Effector memory CD8-positive, alpha-beta T cell (primary cell): ENCODE measurements around the gene CNRIP1.
"Not testable (repeated sequence)": the region's sequence is repeated elsewhere in the genome, so short reads cannot be mapped to it uniquely, and the experiment has no call there.

Source experiments
- ATAC-seq: fragments of 150-1000 bp; cut with Tn5 transposase; replicated peaks from 2 replicates; pipeline ENCODE4 v1.10.0; 2021; ENCODE audit warnings: mild to moderate bottlenecking, moderate library complexity
- DNase-seq, 3 experiments: peaks; one replicate each; pipeline ENCODE4 v3.0.0; 2021
- H3K27ac Mint-ChIP-seq, 2 donors: one replicate each; pipeline ENCODE4 v1.8.0; 2022; ENCODE audit warnings: mild to moderate bottlenecking in 2 of 2, mixed read lengths in 2 of 2, moderate library complexity in 2 of 2
- H3K27me3 Mint-ChIP-seq, 2 donors: one replicate each; pipeline ENCODE4 v1.8.0; 2022; ENCODE audit warnings: mixed read lengths in 2 of 2
- H3K36me3 Mint-ChIP-seq: one replicate; pipeline ENCODE4 v1.8.0; 2022; ENCODE audit warnings: mild to moderate bottlenecking, moderate library complexity, mixed read lengths; ENCODE audit not compliant: insufficient read depth
- H3K4me1 Mint-ChIP-seq, 2 donors: one replicate each; pipeline ENCODE4 v1.8.0; 2022; ENCODE audit warnings: low read depth in 2 of 2, mixed read lengths in 2 of 2
- H3K4me3 Mint-ChIP-seq, 2 donors: one replicate each; pipeline ENCODE4 v1.8.0; 2022; ENCODE audit warnings: mild to moderate bottlenecking in 2 of 2, mixed read lengths in 2 of 2, moderate library complexity in 2 of 2
- H3K9me3 Mint-ChIP-seq, 2 donors: one replicate each; pipeline ENCODE4 v1.8.0; 2022; ENCODE audit warnings: mixed read lengths in 2 of 2

CNRIP1 gene

GRCh38 chr2:68352651-68353391, 33.1 kb upstream of the CNRIP1 start:
- no peak overlapping the region for H3K27ac Mint-ChIP-seq
- H3K4me3 Mint-ChIP-seq, result no peak overlapping the region
- H3K4me1 Mint-ChIP-seq, result peaks cover 2 to 8% of the 10 kb centered on the region in 2 donors
- peaks cover 8 to 18% of the 10 kb centered on the region in 2 donors for H3K27me3 Mint-ChIP-seq
- ATAC-seq (no peak), DNase-seq (no peak)
- H3K36me3 Mint-ChIP-seq, result no peaks in the 10 kb centered on the region
- H3K9me3 Mint-ChIP-seq, result no peaks in the 10 kb centered on the region

- DNase-seq (no peak), ATAC-seq (no peak)
- Mint-ChIP-seq H3K27ac (no peak overlapping the region), H3K4me1 (no peaks in the 10 kb centered on the region), H3K9me3 (no peaks in the 10 kb centered on the region), H3K4me3 (no peak overlapping the region), H3K36me3 (no peaks in the 10 kb centered on the region), H3K27me3 (peaks cover 16 to 26% of the 10 kb centered on the region in 2 donors)
Observed at GRCh38 chr2:68351997-68352396, 32.2 kb upstream of the CNRIP1 start.

- not testable (repeated sequence) for H3K4me3 Mint-ChIP-seq, H3K27ac Mint-ChIP-seq, H3K9me3 Mint-ChIP-seq, DNase-seq, H3K36me3 Mint-ChIP-seq, ATAC-seq, H3K4me1 Mint-ChIP-seq
- peaks cover 21 to 52% of the 10 kb centered on the region in 2 donors for H3K27me3 Mint-ChIP-seq
Observed at GRCh38 chr2:68349091-68349490, 29.3 kb upstream of the CNRIP1 start.

- H3K4me1 Mint-ChIP-seq, result no peaks in the 10 kb centered on the region
- H3K9me3 Mint-ChIP-seq, result no peaks in the 10 kb centered on the region
- H3K27ac Mint-ChIP-seq, result no peak overlapping the region
- ATAC-seq (no peak), DNase-seq (no peak)
- H3K27me3 Mint-ChIP-seq, result peaks cover 34 to 81% of the 10 kb centered on the region in 2 donors
- no peak overlapping the region for H3K4me3 Mint-ChIP-seq
- H3K36me3 Mint-ChIP-seq, result no peaks in the 10 kb centered on the region
Observed at GRCh38 chr2:68345129-68345875, 25.6 kb upstream of the CNRIP1 start.

GRCh38 chr2:68344031-68344430, 24.3 kb upstream of the CNRIP1 start:
- Mint-ChIP-seq H3K4me1 (no peaks in the 10 kb centered on the region), H3K9me3 (no peaks in the 10 kb centered on the region), H3K27ac (no peak overlapping the region), H3K36me3 (no peaks in the 10 kb centered on the region), H3K4me3 (no peak overlapping the region), H3K27me3 (peaks cover 34 to 87% of the 10 kb centered on the region in 2 donors)
- ATAC-seq (no peak), DNase-seq (no peak)

DNA sequence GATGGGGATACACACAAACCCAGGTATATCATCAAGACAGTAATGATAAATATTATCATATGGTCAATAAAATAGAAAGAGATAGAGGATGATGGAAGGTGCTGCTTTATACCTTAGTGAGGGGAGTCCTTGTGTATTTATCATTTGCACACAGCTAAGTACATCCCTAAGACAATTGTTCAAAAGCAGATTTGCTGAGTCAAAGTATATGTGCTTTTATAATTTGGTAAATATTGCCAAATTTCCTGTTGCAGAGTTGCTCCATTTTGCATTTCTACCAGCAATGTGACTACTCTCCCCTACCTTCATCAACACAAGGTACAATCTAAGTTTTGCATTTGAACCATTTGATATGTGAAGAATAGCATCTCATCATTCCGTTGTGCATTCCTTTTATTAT, 22.7 kb upstream of the CNRIP1 start:
- Mint-ChIP-seq H3K27ac (no peak overlapping the region), H3K27me3 (peaks cover 22 to 80% of the 10 kb centered on the region in 2 donors)

GRCh38 chr2:68341583-68341982, 21.8 kb upstream of the CNRIP1 start:
- H3K27ac Mint-ChIP-seq, result peak overlapping the region in 1 of 2 donors; percentile 65
- no peaks in the 10 kb centered on the region for H3K36me3 Mint-ChIP-seq
- H3K27me3 Mint-ChIP-seq, result peaks cover 14 to 71% of the 10 kb centered on the region in 2 donors
- DNase-seq (no peak), ATAC-seq (no peak)
- H3K4me1 Mint-ChIP-seq, result no peaks in the 10 kb centered on the region
- no peak overlapping the region for H3K4me3 Mint-ChIP-seq
- no peaks in the 10 kb centered on the region for H3K9me3 Mint-ChIP-seq

More for the DNA sequence above, 22.7 kb upstream of the CNRIP1 start:
- no peak overlapping the region for H3K4me3 Mint-ChIP-seq
- ATAC-seq (no peak), DNase-seq (no peak)
- H3K9me3 Mint-ChIP-seq, result no peaks in the 10 kb centered on the region
- no peaks in the 10 kb centered on the region for H3K4me1 Mint-ChIP-seq
- no peaks in the 10 kb centered on the region for H3K36me3 Mint-ChIP-seq

GRCh38 chr2:68341062-68341329, 21.2 kb upstream of the CNRIP1 start:
- DNase-seq, result no peak
- H3K4me1 Mint-ChIP-seq, result no peaks in the 10 kb centered on the region
- H3K9me3 Mint-ChIP-seq, result no peaks in the 10 kb centered on the region
- no peak overlapping the region for H3K27ac Mint-ChIP-seq
- peaks cover 13 to 66% of the 10 kb centered on the region in 2 donors for H3K27me3 Mint-ChIP-seq
- no peak for ATAC-seq
- H3K4me3 Mint-ChIP-seq, result no peak overlapping the region
- no peaks in the 10 kb centered on the region for H3K36me3 Mint-ChIP-seq

DNA sequence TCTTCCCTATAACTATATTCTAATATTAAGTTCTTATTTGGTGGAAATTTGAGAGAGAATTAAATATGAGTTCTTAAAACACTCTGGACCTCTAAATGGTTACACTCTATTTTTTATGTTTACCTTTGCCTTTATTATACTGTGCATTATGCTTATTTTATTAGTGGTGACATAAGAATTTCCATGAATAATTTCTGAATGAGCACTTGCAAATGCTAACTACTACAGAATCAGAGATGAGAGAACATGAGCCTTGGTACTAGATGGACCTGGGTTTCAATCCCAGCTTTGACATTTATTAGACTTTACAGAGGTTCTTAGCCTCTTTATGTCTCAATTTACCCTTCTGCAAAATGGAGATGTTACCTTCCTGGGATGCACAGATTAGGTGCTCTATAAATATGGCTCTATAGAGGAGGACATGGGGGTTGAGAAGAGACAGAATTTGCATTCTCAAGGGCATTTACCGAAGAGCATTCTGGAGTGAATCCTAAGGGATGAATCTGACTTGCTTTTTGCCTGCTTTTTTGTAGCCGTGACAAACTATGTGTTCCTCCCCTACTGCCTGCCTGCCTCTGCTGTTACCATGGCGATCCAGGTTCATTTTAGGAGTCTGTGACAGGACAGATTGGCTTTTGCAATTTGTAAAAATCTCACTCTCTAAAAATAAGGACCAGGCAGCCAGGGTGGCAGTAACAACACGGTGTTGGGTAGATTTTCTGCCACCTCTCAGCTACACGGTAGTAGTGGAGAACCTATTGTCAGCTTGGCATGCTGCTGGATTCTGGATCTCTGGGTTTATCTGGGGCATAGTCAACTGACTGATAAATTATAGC, 20.7 kb upstream of the CNRIP1 start:
- Mint-ChIP-seq H3K9me3 (no peaks in the 10 kb centered on the region), H3K27ac (no peak overlapping the region), H3K4me3 (no peak overlapping the region), H3K4me1 (no peaks in the 10 kb centered on the region), H3K36me3 (no peaks in the 10 kb centered on the region), H3K27me3 (peaks cover 13 to 60% of the 10 kb centered on the region in 2 donors)
- no peak for DNase-seq
- ATAC-seq, result no peak

GRCh38 chr2:68336192-68336591, 16.4 kb upstream of the CNRIP1 start:
- Mint-ChIP-seq H3K27ac (no peak overlapping the region), H3K4me1 (no peaks in the 10 kb centered on the region), H3K27me3 (peaks cover 7 to 30% of the 10 kb centered on the region in 2 donors), H3K36me3 (no peaks in the 10 kb centered on the region), H3K4me3 (no peak overlapping the region), H3K9me3 (no peaks in the 10 kb centered on the region)
- DNase-seq (no peak), ATAC-seq (no peak)

DNA sequence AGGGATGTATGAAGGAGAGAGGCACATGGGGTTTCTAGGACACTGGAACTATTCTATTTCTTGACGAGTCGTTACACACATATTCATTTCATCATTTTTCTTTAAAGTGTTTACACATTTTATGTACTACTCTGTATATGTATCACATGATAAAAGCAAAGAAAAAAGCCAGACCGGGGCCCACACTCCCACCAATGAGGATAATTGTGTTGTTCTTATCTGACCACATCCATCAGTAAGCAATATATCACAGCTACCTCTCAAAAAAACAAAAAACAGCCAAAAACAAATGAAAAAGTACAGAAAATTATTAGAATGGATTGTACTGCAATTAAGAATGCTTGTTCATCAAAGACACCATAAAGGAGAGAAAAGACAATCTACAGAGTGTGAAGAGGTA, 14.2 kb upstream of the CNRIP1 start:
- Mint-ChIP-seq H3K4me3 (no peak overlapping the region), H3K36me3 (no peaks in the 10 kb centered on the region), H3K9me3 (no peaks in the 10 kb centered on the region), H3K27me3 (peaks cover 11 to 16% of the 10 kb centered on the region in 2 donors), H3K4me1 (no peaks in the 10 kb centered on the region), H3K27ac (no peak overlapping the region)
- ATAC-seq (no peak), DNase-seq (no peak)

GRCh38 chr2:68333009-68333408, 13.3 kb upstream of the CNRIP1 start:
- DNase-seq (no peak), ATAC-seq (no peak)
- Mint-ChIP-seq H3K27me3 (peaks cover 15 to 25% of the 10 kb centered on the region in 2 donors), H3K27ac (no peak overlapping the region), H3K4me3 (no peak overlapping the region), H3K36me3 (no peaks in the 10 kb centered on the region), H3K9me3 (no peaks in the 10 kb centered on the region), H3K4me1 (no peaks in the 10 kb centered on the region)

DNA sequence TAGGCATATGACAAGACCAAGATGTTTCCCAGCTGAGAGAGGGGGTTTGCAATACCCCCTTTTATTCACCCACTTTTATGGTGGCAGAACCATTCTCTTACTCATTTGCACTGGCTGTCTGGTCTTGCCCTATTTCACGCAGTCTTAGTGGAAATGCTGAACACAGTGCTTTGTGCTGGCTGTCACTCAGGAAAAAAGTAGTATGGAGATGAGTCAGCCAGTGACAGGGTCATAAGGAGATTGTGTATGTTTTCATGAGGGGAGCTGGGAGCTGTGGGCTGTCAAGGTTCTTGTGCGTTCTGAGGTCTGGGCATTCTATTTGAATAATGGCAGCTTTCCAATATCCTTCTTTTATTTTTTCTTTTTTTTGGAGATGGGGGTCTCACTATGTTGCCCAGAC, 10.9 kb upstream of the CNRIP1 start:
- Mint-ChIP-seq H3K27ac (no peak overlapping the region), H3K4me3 (no peak overlapping the region), H3K27me3 (peaks cover 27% of the 10 kb centered on the region in 2 donors), H3K4me1 (no peaks in the 10 kb centered on the region), H3K36me3 (no peaks in the 10 kb centered on the region), H3K9me3 (no peaks in the 10 kb centered on the region)
- DNase-seq (no peak), ATAC-seq (no peak)
